ENCODE results near the gene CCNY. TPM values are rescaled to one million over a fixed set of nuclear protein-coding genes. Genes with fewer than 3 reads are reported as not detected.

Gene CCNY
- total and polyA plus RNA-seq, 2 of the 13 experiments (the other 11 are each of a cell fraction or from before 2014, with no cell fraction given): 48.2 to 54.7 TPM

DNA sequence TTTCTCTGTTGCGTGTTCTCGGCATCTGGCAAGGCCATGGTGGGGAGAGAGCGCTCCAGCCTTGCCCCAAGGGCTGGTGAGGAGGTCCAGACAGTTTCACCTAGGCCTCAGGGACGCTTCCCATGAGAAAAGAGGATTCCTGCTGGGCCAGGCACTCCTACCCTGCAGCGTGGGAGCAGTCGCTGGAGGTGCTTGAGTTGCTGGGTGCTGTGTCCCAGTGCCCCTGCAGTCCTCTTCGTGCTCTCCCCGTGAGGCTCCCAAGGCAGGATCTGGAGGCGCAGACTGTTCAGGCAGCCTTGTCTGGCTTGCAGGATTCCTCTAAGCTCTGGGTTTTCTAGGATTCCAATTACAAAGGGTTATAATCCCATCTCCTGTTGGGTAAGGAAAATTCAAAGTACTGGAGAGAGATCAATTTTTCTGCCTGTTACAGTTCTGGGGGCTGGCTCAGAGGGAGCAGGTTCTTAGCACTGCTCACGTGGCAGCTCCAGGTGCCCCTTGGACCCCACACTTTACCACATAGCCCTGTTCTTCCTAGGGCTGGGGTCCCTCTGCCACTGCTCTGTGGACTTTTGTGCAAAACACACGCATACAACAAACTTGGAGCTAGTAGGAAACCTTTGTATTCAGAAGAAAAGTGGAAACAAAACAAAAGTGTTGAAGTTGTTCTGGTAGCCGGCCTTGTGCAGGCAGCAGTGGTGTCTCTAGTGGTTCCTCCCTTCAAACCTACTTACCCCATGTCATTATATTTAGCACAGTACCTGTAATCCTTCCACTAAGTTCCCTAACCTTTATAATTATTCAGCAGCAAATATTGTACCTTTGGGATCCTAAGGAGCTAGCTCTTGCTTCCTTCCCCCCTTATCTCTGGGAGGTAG lies 60.5 kb downstream of the CCNY start (continued):
- TF ChIP-seq ZNF83 (CRISPR knock-in tag; IDR thresholded peaks at IDR 0.05; ENCODE audit: borderline replicate concordance): 0 out of 2 replicates have a peak, but pooled peaks have one; percentile 27
- TF ChIP-seq, protein P1, sequence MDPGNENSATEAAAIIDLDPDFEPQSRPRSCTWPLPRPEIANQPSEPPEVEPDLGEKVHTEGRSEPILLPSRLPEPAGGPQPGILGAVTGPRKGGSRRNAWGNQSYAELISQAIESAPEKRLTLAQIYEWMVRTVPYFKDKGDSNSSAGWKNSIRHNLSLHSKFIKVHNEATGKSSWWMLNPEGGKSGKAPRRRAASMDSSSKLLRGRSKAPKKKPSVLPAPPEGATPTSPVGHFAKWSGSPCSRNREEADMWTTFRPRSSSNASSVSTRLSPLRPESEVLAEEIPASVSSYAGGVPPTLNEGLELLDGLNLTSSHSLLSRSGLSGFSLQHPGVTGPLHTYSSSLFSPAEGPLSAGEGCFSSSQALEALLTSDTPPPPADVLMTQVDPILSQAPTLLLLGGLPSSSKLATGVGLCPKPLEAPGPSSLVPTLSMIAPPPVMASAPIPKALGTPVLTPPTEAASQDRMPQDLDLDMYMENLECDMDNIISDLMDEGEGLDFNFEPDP (CRISPR knock-in tag; conservative IDR thresholded peaks at IDR 0.05): no peak
- TF ChIP-seq, protein P2, sequence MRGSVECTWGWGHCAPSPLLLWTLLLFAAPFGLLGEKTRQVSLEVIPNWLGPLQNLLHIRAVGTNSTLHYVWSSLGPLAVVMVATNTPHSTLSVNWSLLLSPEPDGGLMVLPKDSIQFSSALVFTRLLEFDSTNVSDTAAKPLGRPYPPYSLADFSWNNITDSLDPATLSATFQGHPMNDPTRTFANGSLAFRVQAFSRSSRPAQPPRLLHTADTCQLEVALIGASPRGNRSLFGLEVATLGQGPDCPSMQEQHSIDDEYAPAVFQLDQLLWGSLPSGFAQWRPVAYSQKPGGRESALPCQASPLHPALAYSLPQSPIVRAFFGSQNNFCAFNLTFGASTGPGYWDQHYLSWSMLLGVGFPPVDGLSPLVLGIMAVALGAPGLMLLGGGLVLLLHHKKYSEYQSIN (CRISPR knock-in tag; IDR thresholded peaks at IDR 0.05; ENCODE audit: borderline replicate concordance): no peak
- no peak for TF ChIP-seq ZFP36L1 (CRISPR knock-in tag; IDR thresholded peaks at IDR 0.05)
- TF ChIP-seq, protein P3, sequence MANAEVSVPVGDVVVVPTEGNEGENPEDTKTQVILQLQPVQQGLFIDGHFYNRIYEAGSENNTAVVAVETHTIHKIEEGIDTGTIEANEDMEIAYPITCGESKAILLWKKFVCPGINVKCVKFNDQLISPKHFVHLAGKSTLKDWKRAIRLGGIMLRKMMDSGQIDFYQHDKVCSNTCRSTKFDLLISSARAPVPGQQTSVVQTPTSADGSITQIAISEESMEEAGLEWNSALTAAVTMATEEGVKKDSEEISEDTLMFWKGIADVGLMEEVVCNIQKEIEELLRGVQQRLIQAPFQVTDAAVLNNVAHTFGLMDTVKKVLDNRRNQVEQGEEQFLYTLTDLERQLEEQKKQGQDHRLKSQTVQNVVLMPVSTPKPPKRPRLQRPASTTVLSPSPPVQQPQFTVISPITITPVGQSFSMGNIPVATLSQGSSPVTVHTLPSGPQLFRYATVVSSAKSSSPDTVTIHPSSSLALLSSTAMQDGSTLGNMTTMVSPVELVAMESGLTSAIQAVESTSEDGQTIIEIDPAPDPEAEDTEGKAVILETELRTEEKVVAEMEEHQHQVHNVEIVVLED (CRISPR knock-in tag; IDR thresholded peaks at IDR 0.05; ENCODE audit: borderline replicate concordance): no peak
- TF ChIP-seq, protein P4, sequence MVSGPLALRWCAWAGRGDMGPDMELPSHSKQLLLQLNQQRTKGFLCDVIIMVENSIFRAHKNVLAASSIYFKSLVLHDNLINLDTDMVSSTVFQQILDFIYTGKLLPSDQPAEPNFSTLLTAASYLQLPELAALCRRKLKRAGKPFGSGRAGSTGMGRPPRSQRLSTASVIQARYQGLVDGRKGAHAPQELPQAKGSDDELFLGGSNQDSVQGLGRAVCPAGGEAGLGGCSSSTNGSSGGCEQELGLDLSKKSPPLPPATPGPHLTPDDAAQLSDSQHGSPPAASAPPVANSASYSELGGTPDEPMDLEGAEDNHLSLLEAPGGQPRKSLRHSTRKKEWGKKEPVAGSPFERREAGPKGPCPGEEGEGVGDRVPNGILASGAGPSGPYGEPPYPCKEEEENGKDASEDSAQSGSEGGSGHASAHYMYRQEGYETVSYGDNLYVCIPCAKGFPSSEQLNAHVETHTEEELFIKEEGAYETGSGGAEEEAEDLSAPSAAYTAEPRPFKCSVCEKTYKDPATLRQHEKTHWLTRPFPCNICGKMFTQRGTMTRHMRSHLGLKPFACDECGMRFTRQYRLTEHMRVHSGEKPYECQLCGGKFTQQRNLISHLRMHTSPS (CRISPR knock-in tag; IDR thresholded peaks at IDR 0.05; ENCODE audit: low read depth): 0 out of 2 replicates have a peak, but pooled peaks have one; percentile 19
- TF ChIP-seq IRF2 (CRISPR knock-in tag; IDR thresholded peaks at IDR 0.05): no peak
- no peak for TF ChIP-seq ZNF317 (CRISPR knock-in tag; IDR thresholded peaks at IDR 0.05)
- TF ChIP-seq MATR3 (CRISPR knock-in tag; IDR thresholded peaks at IDR 0.05): no peak
- TF ChIP-seq, protein P5, sequence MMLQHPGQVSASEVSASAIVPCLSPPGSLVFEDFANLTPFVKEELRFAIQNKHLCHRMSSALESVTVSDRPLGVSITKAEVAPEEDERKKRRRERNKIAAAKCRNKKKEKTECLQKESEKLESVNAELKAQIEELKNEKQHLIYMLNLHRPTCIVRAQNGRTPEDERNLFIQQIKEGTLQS (CRISPR knock-in tag; IDR thresholded peaks at IDR 0.05): no peak
- no peak for TF ChIP-seq CEBPB (IDR thresholded peaks at IDR 0.05; ENCODE audit: borderline replicate concordance, low read depth, low read length)
- TF ChIP-seq SOX5 (CRISPR knock-in tag; IDR thresholded peaks at IDR 0.05; ENCODE audit: borderline replicate concordance): no peak; the same call in 1 of the 2 replicates
- TF ChIP-seq HOXA7 (CRISPR knock-in tag; IDR thresholded peaks at IDR 0.05): no peak
- TF ChIP-seq ZNF768 (CRISPR knock-in tag; IDR thresholded peaks at IDR 0.05): no peak
- TF ChIP-seq FOSL1 (CRISPR knock-in tag; IDR thresholded peaks at IDR 0.05; ENCODE audit: borderline replicate concordance): no peak
- TF ChIP-seq ZNF138 (CRISPR knock-in tag; IDR thresholded peaks at IDR 0.05; ENCODE audit: low read depth): no peak
- TF ChIP-seq, protein P6, sequence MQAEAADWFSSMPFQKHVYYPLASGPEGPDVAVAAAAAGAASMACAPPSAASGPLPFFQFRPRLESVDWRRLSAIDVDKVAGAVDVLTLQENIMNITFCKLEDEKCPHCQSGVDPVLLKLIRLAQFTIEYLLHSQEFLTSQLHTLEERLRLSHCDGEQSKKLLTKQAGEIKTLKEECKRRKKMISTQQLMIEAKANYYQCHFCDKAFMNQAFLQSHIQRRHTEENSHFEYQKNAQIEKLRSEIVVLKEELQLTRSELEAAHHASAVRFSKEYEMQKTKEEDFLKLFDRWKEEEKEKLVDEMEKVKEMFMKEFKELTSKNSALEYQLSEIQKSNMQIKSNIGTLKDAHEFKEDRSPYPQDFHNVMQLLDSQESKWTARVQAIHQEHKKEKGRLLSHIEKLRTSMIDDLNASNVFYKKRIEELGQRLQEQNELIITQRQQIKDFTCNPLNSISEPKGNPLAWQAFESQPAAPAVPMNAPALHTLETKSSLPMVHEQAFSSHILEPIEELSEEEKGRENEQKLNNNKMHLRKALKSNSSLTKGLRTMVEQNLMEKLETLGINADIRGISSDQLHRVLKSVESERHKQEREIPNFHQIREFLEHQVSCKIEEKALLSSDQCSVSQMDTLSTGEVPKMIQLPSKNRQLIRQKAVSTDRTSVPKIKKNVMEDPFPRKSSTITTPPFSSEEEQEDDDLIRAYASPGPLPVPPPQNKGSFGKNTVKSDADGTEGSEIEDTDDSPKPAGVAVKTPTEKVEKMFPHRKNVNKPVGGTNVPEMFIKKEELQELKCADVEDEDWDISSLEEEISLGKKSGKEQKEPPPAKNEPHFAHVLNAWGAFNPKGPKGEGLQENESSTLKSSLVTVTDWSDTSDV (CRISPR knock-in tag; IDR thresholded peaks at IDR 0.05): no peak
- TF ChIP-seq ZNF839 (CRISPR knock-in tag; IDR thresholded peaks at IDR 0.05; ENCODE audit: borderline replicate concordance): no peak
- TF ChIP-seq ATRX (CRISPR knock-in tag; IDR thresholded peaks at IDR 0.05; ENCODE audit: borderline replicate concordance): no peak

Measured in HepG2 (cell line).